Hepatocyte (in vitro differentiated cells): ENCODE measurements around the gene APBA2. TPM values are rescaled to one million over a fixed set of nuclear protein-coding genes. Genes with fewer than 3 reads are reported as not detected.

Source experiments
- DNase-seq: peaks from one replicate; pipeline ENCODE4 v3.0.0-alpha.2; 2016; ENCODE audit warnings: low spot score
- H2AFZ ChIP-seq: fragments of 200-600 bp; sonication (generic); 2 replicates; pipeline ENCODE4 v1.6.0; 2016; ENCODE audit warnings: antibody characterized with exemption, mild to moderate bottlenecking
- H3K27ac ChIP-seq: fragments of 200-600 bp; sonication (generic); 2 replicates; pipeline ENCODE4 v1.5.1; 2016; ENCODE audit warnings: mild to moderate bottlenecking
- H3K27me3 ChIP-seq: fragments of 200-600 bp; sonication (generic); 2 replicates; pipeline ENCODE4 v1.6.1; 2016
- H3K36me3 ChIP-seq: fragments of 200-600 bp; sonication (generic); replicated peaks from 2 replicates; pipeline ENCODE4 v1.5.1; 2016; ENCODE audit warnings: low read depth; ENCODE audit not compliant: insufficient read depth
- H3K4me1 ChIP-seq: fragments of 200-600 bp; sonication (generic); 2 replicates; pipeline ENCODE4 v1.5.1; 2016; ENCODE audit warnings: mild to moderate bottlenecking, moderate library complexity; ENCODE audit not compliant: insufficient read depth
- H3K4me2 ChIP-seq: fragments of 200-600 bp; sonication (generic); 2 replicates; pipeline ENCODE4 v1.6.0; 2016
- H3K4me3 ChIP-seq: fragments of 200-600 bp; sonication (generic); 2 replicates; pipeline ENCODE4 v1.5.1; 2016; ENCODE audit warnings: mild to moderate bottlenecking
- H3K79me2 ChIP-seq: fragments of 200-600 bp; sonication (generic); 2 replicates; pipeline ENCODE4 v1.6.0; 2017; ENCODE audit warnings: mild to moderate bottlenecking
- H3K9me2 ChIP-seq: fragments of 200-600 bp; sonication (generic); replicated peaks from 2 replicates; pipeline ENCODE4 v1.6.0; 2017; ENCODE audit warnings: mild to moderate bottlenecking; ENCODE audit not compliant: insufficient read depth
- H3K9me3 ChIP-seq: fragments of 200-600 bp; sonication (generic); 2 replicates; pipeline ENCODE4 v1.5.1; 2016; ENCODE audit warnings: low read depth, mild to moderate bottlenecking
- H4K20me1 ChIP-seq: fragments of 200-600 bp; sonication (generic); 2 replicates; pipeline ENCODE4 v1.6.0; 2016; ENCODE audit warnings: mild to moderate bottlenecking; ENCODE audit not compliant: insufficient read depth, poor library complexity, severe bottlenecking
- CTCF ChIP-seq: fragments of 200-600 bp; sonication (generic); IDR thresholded peaks from 2 replicates; pipeline ENCODE4 v1.5.1; 2016; ENCODE audit warnings: antibody characterized with exemption, mild to moderate bottlenecking; ENCODE audit not compliant: poor library complexity
- EZH2 ChIP-seq: fragments of 200-600 bp; sonication (generic); IDR thresholded peaks from 2 replicates; pipeline ENCODE4 v1.6.1; 2016; ENCODE audit warnings: antibody characterized with exemption, mild to moderate bottlenecking, borderline replicate concordance
- EZH2phosphoT487 ChIP-seq: fragments of 200-600 bp; sonication (generic); IDR thresholded peaks from one replicate; pipeline ENCODE4 v1.6.1; 2018; ENCODE audit warnings: antibody characterized with exemption, mild to moderate bottlenecking, low read depth, moderate library complexity; ENCODE audit not compliant: unreplicated experiment, severe bottlenecking
- WGBS: methylation state at CpG from one replicate; pipeline ENCODE4 v1.1.6; 2016; ENCODE audit warnings: low lambda C conversion rate; ENCODE audit errors: missing lambda C conversion rate; 5-methylcytosine and 5-hydroxymethylcytosine counted together
- polyA plus RNA-seq: library from polyadenylated mRNA; unstranded; fragments of >200 nt; fragmentation: Nextera tagmentation; extraction: Ambion mirVana; gene quantifications from 2 replicates; pipeline ENCODE4 v1.2.1, GENCODE V29; 2016
- total RNA-seq: library from RNA; depleted of rRNA; stranded (reverse); fragments of >200 nt; gene quantifications from 2 replicates; pipeline ENCODE4 v1.2.3, GENCODE V29; 2014

Gene APBA2
- total and polyA plus RNA-seq, 2 experiments from 2014 or later: 8.4 to 10.1 TPM

- H3K4me3 ChIP-seq: no peak overlapping the region
- H3K27me3 ChIP-seq: no peaks in the 10 kb centered on the region
- H3K4me1 ChIP-seq: no peaks in the 10 kb centered on the region
- H3K9me3 ChIP-seq: no peaks in the 10 kb centered on the region
- H2AFZ ChIP-seq: no peak overlapping the region
- H4K20me1 ChIP-seq: no peaks in the 10 kb centered on the region
- H3K36me3 ChIP-seq: no peaks in the 10 kb centered on the region
- H3K9me2 ChIP-seq: no peaks in the 10 kb centered on the region
- no peaks in the 10 kb centered on the region for H3K79me2 ChIP-seq
- no peak overlapping the region for H3K27ac ChIP-seq
- WGBS: 98% methylated on average over 12 of the region's 13 CpGs
- no peak overlapping the region for H3K4me2 ChIP-seq
- no peak for DNase-seq
- no peak for TF ChIP-seq EZH2
- no peak for TF ChIP-seq CTCF
- TF ChIP-seq EZH2phosphoT487: no peak
Observed at GRCh38 chr15:28900892-28901586, 15.3 kb downstream of the APBA2 start.

GRCh38 chr15:28901587-28901980 is 15.8 kb downstream of the APBA2 start:
- DNase-seq: no peak
- Histone ChIP-seq H3K4me1 (no peaks in the 10 kb centered on the region), H2AFZ (no peak overlapping the region), H3K27ac (no peak overlapping the region), H3K9me3 (no peaks in the 10 kb centered on the region), H3K9me2 (no peaks in the 10 kb centered on the region), H3K36me3 (no peaks in the 10 kb centered on the region), H3K4me3 (no peak overlapping the region), H4K20me1 (no peaks in the 10 kb centered on the region), H3K4me2 (no peak overlapping the region), H3K27me3 (no peaks in the 10 kb centered on the region), H3K79me2 (no peaks in the 10 kb centered on the region)
- no peak for TF ChIP-seq EZH2phosphoT487
- TF ChIP-seq EZH2: no peak
- no peak for TF ChIP-seq CTCF
- 85% methylated on average over 5 of the region's 7 CpGs for WGBS

- no peaks in the 10 kb centered on the region for H3K4me1 ChIP-seq
- no peak overlapping the region for H3K4me2 ChIP-seq
- no peaks in the 10 kb centered on the region for H3K27me3 ChIP-seq
- no peak overlapping the region for H3K27ac ChIP-seq
- 95% methylated on average over 12 of the region's 14 CpGs for WGBS
- H2AFZ ChIP-seq: no peak overlapping the region
- no peaks in the 10 kb centered on the region for H4K20me1 ChIP-seq
- no peak for TF ChIP-seq CTCF
- H3K79me2 ChIP-seq: no peaks in the 10 kb centered on the region
- H3K9me2 ChIP-seq: no peaks in the 10 kb centered on the region
- H3K36me3 ChIP-seq: no peaks in the 10 kb centered on the region
- no peaks in the 10 kb centered on the region for H3K9me3 ChIP-seq
- H3K4me3 ChIP-seq: no peak overlapping the region
- DNase-seq: no peak
Observed at GRCh38 chr15:28901987-28902745, 16.4 kb downstream of the APBA2 start.
